Epithelial cell of prostate (primary cell): ENCODE data around the gene CUL2.

ENCODE experiments used
- DNase-seq: peaks from one replicate; pipeline ENCODE4 v3.0.0-alpha.2; 2011; ENCODE audit warnings: low read depth, low spot score
- H3K27ac ChIP-seq: fragments of 450-650 bp; 2 replicates; pipeline ENCODE4 v1.5.1; 2017; ENCODE audit warnings: mild to moderate bottlenecking

The CUL2 gene

GRCh38 chr10:35090162-35090954 lies at the start of gene CUL2:
CUL2 (minus strand) TSS chr10:35090341; CDS start chr10:35071317, 19,024 bp downstream.
- DNase-seq: peak; percentile 83
- peak within 1 kb of the TSS; percentile 75 for H3K27ac ChIP-seq

GRCh38 chr10:35136263-35136815 lies 46.2 kb upstream of the CUL2 start:
- H3K27ac ChIP-seq: no peak overlapping the region
- DNase-seq: no peak

DNA sequence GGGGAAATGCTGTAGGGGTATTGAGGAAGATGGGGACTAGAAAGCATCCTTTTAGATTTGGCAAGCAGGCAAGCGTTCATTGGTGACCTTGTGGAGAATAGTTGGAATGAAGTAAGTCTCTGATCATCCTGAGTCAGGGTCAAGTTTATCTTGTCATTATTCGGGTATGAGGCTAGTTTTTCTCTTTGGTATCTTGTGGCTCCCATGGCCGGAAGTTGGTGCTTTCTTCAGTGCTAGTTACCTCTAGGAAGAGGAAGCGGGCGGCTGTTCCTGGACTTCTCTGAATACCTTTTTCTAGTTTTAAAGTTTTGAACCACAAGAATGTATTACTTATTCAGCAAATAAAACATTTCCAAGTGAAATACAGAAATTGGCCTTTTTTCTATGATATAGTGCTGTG lies 45.7 kb upstream of the CUL2 start:
- no peak for DNase-seq
- H3K27ac ChIP-seq: no peak overlapping the region

DNA sequence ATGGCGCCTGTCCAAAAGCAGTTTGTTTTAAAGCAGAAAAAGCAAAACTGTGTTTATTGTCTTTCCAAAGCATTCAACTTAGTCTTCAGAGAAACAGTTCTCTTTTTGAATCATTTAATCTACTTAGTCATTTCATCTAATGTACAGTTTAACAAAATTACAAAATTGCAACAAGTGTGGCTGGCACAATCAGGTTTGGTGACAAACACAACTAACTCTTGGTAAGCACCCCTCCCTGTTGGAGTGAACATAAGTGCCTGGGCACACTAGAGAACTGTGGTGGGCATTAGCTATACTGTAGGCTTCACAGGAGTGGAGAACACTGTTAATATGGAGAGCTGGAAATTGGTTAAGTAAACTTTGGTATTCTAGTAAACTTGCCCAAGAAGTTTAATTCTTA lies 43.4 kb upstream of the CUL2 start:
- no peak overlapping the region for H3K27ac ChIP-seq
- DNase-seq: no peak

- no peak for DNase-seq
- no peak overlapping the region for H3K27ac ChIP-seq
Observed at GRCh38 chr10:35132727-35133126, 42.6 kb upstream of the CUL2 start.

DNA sequence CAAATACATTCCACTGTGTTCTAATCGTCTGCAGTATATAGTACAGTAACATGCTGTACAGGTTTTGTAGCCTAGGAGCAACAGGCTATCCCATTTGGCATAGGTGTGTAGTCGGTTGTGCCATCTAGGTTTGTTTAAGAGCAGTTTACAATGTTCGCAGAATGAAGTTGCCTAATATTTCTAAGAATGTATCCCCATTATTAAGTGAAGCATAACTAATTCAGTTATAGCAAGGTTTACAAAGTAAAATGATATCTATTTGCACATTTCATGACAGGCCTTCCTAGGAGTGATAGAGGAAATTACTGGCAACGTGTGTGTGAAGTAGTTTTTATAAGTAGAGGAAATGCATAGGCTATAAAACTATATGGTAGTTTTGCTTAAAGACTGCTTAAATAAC lies 40.5 kb upstream of the CUL2 start:
- DNase-seq: no peak
- no peak overlapping the region for H3K27ac ChIP-seq

GRCh38 chr10:35129185-35129674 lies 39.1 kb upstream of the CUL2 start:
- no peak for DNase-seq
- H3K27ac ChIP-seq: no peak overlapping the region

GRCh38 chr10:35127289-35127891 lies 37.2 kb upstream of the CUL2 start:
- DNase-seq: no peak
- H3K27ac ChIP-seq: peak overlapping the region; percentile 95

- peak; percentile 72 for DNase-seq
- peak within 1 kb of the TSS; percentile 95 for H3K27ac ChIP-seq
Observed at GRCh38 chr10:35126530-35127288, 36.6 kb upstream of the CUL2 start, which contains the start of gene CREM. CREM (plus strand) TSS chr10:35126846; CDS start chr10:35137836, 10,990 bp downstream.

GRCh38 chr10:35126062-35126529 lies 36.0 kb upstream of the CUL2 start:
- no peak for DNase-seq
- peak overlapping the region; percentile 95 for H3K27ac ChIP-seq

GRCh38 chr10:35124540-35124939 lies 34.4 kb upstream of the CUL2 start:
- no peak for DNase-seq
- peak overlapping the region; percentile 40 for H3K27ac ChIP-seq

GRCh38 chr10:35119378-35119777 lies 29.2 kb upstream of the CUL2 start:
- H3K27ac ChIP-seq: no peak overlapping the region
- DNase-seq: no peak

GRCh38 chr10:35112571-35112970 lies 22.4 kb upstream of the CUL2 start:
- DNase-seq: no peak
- H3K27ac ChIP-seq: no peak overlapping the region

GRCh38 chr10:35103882-35104281 lies 13.7 kb upstream of the CUL2 start:
- no peak overlapping the region for H3K27ac ChIP-seq
- no peak for DNase-seq

GRCh38 chr10:35097510-35097909 lies 7.4 kb upstream of the CUL2 start:
- no peak overlapping the region for H3K27ac ChIP-seq
- no peak for DNase-seq

GRCh38 chr10:35096312-35096711 lies 6.2 kb upstream of the CUL2 start:
- no peak overlapping the region for H3K27ac ChIP-seq
- no peak for DNase-seq

DNA sequence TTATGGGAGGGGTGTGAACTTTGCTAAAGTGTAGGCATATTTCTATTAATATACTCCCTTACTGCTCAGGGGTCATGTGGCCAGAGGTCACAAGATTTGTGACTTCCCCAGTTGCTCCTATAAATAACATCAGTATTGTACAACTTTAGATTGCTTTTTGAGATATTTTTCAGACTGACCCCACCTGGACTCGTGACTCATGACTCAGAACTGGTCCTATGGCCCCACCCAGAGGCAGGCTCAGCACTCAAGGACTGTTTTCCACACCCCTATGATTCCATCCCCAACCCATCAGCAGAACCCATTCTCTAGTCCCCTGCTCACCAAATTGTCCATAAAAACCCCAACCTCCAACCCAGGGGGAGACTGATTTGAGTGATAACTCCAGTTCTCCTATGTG lies 2.7 kb upstream of the CUL2 start:
- no peak for DNase-seq
- no peak overlapping the region for H3K27ac ChIP-seq

DNA sequence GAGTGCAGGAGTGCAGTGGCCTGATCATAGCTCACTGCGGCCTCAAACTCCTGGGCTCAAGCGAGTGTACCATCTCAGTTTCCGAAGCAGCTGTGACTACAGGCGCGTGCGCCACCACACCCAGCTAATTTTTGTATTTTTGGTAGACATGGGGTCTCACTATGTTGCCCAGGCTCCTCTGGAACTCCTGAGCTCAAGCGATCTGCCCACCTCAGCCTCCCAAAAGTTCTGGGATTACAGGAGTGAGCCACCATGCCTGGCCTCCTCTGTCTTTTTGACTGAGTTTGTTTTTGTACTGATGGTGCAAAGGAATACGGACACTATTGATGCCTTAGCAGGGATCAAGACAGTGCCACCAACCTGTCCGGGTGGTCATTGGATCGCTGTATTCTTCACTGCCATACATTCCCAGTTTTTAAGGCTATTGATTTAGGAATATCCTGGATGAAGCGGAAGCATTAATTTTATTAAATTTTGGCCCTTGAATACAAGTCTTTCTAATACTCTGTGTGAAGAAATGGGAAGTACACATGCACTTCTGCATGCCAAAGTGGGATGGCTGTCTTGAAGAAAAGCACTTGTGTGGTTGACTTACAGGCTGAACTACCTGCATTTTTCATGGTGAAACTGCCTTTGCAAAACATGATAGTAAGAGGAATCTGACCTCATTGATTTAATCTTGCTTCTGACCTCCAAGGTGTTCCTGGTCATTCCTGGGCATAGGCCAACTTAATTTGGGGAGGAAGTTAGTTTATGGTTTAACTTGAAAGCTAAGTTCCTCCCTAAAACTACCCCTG lies 2.1 kb upstream of the CUL2 start:
- no peak for DNase-seq
- no peak overlapping the region for H3K27ac ChIP-seq

- H3K27ac ChIP-seq: peak overlapping the region; percentile 75
- DNase-seq: no peak
Observed at GRCh38 chr10:35089611-35090161, 455 bp downstream of the CUL2 start.
